Motor neuron (in vitro differentiated cells): Measurements from ENCODE around the gene CAMK2B. TPM values are rescaled to one million over a fixed set of nuclear protein-coding genes. Genes with fewer than 3 reads are reported as not detected.

Experiments
- ATAC-seq, 8 experiments: fragments of 200-7000 bp; cut with Tn5 transposase; replicated peaks in 6 of 8; 2 replicates each; pipeline ENCODE4 v1.8.0; 2021; ENCODE audit warnings: mild to moderate bottlenecking in 8 of 8, moderate library complexity in 8 of 8
- H3K27ac ChIP-seq, 2 donors: fragments of 250-450 bp; sonication (Bioruptor Pico); 2 replicates each; pipeline ENCODE4 v1.9.0; 2021; ENCODE audit warnings: antibody characterized with exemption in 2 of 2, mild to moderate bottlenecking in 2 of 2, moderate library complexity in 1 of 2
- H3K4me1 ChIP-seq, 2 donors: fragments of 250-450 bp; sonication (Bioruptor Pico); replicated peaks in 1 of 2; 2 replicates each; pipeline ENCODE4 v1.6.1; 2021; ENCODE audit warnings: antibody characterized with exemption in 2 of 2, mild to moderate bottlenecking in 2 of 2, moderate library complexity in 1 of 2
- H3K4me3 ChIP-seq, 5 donors: fragments of 250-450 bp; sonication (Bioruptor Pico); 2 replicates each; pipeline ENCODE4 v1.9.0; 2021; ENCODE audit warnings: antibody characterized with exemption in 5 of 5, mild to moderate bottlenecking in 5 of 5, moderate library complexity in 4 of 5
- WGBS, 10 experiments: fragments of 450-650 bp; shearing (Covaris generic); methylation state at CpG; one replicate each; pipeline ENCODE4 v1.0.0; 2022; 5-methylcytosine and 5-hydroxymethylcytosine counted together
- in situ Hi-C, 9 experiments: fragments of 400-800 bp; cut with MboI; loops; one replicate each; pipeline ENCODE4 v1.15.0; 2021; ENCODE audit warnings: low sequenced_read_pairs in 9 of 9, low pct_unique_long_range_greater_than_20kb in 2 of 9; ENCODE audit not compliant: unreplicated experiment in 9 of 9
- total RNA-seq, 8 experiments: library from RNA; unstranded; fragments of 300-600 nt; gene quantifications; 2 replicates each; pipeline versions ENCODE4 v1.2.3 to v1.2.4, GENCODE V29; 2022

CAMK2B gene
- total RNA-seq, 8 experiments from 2014 or later, result 2.2 to 23.4 (median 9.9) TPM

- WGBS, 10 experiments, result 55 to 85% (median 71%) methylated on average over 1 to 7 of the region's 7 CpGs; no CpG with 5 or more reads in 1 of the 10 experiments
- Histone ChIP-seq H3K27ac (no peak overlapping the region), H3K4me3 (no peak overlapping the region), H3K4me1 (peaks cover 0 to 8% of the 10 kb centered on the region in 2 donors)
- in situ Hi-C loops, result loop anchor here in 1 of 9 experiments (10.0 kb wide), 1 partner anchor 73 kb away; the partner anchor contains the start of gene POLD2
- ATAC-seq, result no peak
These were observed 127.9 kb downstream of the CAMK2B start for GRCh38 chr7:44197474-44197873.

DNA sequence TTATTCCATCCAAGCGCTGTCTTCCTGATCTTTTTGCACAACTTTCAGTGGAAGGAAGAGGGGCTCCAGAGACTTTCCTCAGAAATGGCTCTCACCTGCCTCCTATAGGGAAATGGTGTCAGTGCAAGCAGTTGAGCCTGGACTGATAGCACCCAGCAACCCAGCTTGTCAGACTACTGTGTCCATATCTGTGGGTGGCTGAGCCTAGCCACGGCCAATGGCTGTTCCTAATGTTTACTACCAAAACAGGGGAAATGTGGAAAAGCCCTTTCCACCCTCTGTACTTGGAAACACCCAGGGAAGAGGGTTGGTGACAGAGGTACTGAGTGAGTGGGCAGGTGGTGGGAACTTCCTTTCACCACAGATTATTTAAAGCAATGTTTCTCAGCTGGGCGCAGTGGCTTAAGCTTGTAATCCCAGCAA lies 128.9 kb downstream of the CAMK2B start:
- in situ Hi-C loops, result loop anchor here in 1 of 9 experiments (10.0 kb wide), 1 partner anchor 72 kb away; the partner anchor contains the start of gene POLD2
- 10 to 63% (median 37%) methylated on average over 1 to 3 of the region's 3 CpGs; no CpG with 5 or more reads in 4 of the 10 experiments for WGBS, 10 experiments
- no peak overlapping the region for H3K4me3 ChIP-seq
- no peak overlapping the region for H3K27ac ChIP-seq
- peak in 4 of 8 experiments; percentile 21 to 51 (median 36) for ATAC-seq
- no peaks in the 10 kb centered on the region for H3K4me1 ChIP-seq

- WGBS, 10 experiments, result 0 to 89% (median 35%) methylated on average over 1 of the region's 1 CpG; no CpG with 5 or more reads in 4 of the 10 experiments
- Histone ChIP-seq H3K4me1 (no peaks in the 10 kb centered on the region), H3K27ac (no peak overlapping the region), H3K4me3 (no peak overlapping the region)
- peak in 1 of 8 experiments; percentile 11 for ATAC-seq
- in situ Hi-C loops, result loop anchor here in 1 of 9 experiments (10.0 kb wide), 1 partner anchor 71 kb away; the partner anchor contains the start of gene POLD2
These were observed 129.5 kb downstream of the CAMK2B start for GRCh38 chr7:44195889-44196288.

DNA sequence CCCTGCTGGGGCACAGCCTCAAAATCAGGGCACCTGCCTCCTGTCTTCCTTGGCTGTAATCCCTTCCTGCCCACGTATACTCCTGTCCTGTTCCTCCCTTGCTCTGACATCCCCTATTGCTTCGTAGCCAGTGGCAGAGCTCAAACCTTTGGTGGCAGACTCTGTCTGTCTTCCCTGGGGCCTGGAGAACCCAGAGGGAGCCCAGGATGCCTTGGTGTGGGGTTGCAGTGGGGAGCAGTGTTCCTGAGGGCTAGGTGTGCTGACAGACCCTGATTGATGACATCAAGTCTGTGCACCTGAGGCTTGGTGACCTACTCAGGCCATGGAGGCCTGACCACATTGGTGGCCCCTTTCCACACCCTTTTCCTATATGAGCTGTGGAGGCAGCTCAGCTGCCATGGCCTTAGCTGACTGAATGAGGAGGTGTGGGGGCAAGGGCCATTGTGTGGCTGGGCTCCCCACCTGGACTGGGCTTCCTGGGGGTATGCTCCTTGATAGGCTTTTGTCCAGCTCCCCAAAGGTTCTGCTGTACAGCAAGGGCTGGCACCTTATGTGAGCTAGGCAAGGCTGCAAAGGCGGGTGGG lies 130.7 kb downstream of the CAMK2B start:
- no peak overlapping the region for H3K27ac ChIP-seq
- in situ Hi-C loops, result loop anchor here in 1 of 9 experiments (10.0 kb wide), 1 partner anchor 70 kb away; the partner anchor contains the start of gene POLD2
- H3K4me3 ChIP-seq, result no peak overlapping the region
- WGBS, 10 experiments, result 29 to 92% (median 67%) methylated on average over 1 to 2 of the region's 3 CpGs; no CpG with 5 or more reads in 5 of the 10 experiments
- no peak for ATAC-seq
- peaks cover 2 to 3% of the 10 kb centered on the region in 2 donors for H3K4me1 ChIP-seq

GRCh38 chr7:44194069-44194468 lies 131.3 kb downstream of the CAMK2B start:
- in situ Hi-C loops, result loop anchor here in 1 of 9 experiments (10.0 kb wide), 1 partner anchor 69 kb away; the partner anchor contains the start of gene POLD2
- H3K27ac ChIP-seq, result no peak overlapping the region
- peak in 4 of 8 experiments; percentile 10 to 77 (median 48) for ATAC-seq
- peaks cover 8 to 9% of the 10 kb centered on the region in 2 donors for H3K4me1 ChIP-seq
- 50 to 100% (median 86%) methylated on average over 1 to 2 of the region's 2 CpGs; no CpG with 5 or more reads in 6 of the 10 experiments for WGBS, 10 experiments
- H3K4me3 ChIP-seq, result no peak overlapping the region

GRCh38 chr7:44193011-44193802 lies 132.2 kb downstream of the CAMK2B start:
- 71 to 100% (median 82%) methylated on average over 1 to 3 of the region's 7 CpGs; no CpG with 5 or more reads in 6 of the 10 experiments for WGBS, 10 experiments
- ATAC-seq, result peak in 1 of 8 experiments; percentile 14
- in situ Hi-C loops, result loop anchor here in 1 of 9 experiments (10.0 kb wide), 1 partner anchor 68 kb away; the partner anchor contains the start of gene POLD2
- no peak overlapping the region for H3K4me3 ChIP-seq
- peaks cover 15 to 17% of the 10 kb centered on the region in 2 donors for H3K4me1 ChIP-seq
- H3K27ac ChIP-seq, result no peak overlapping the region

DNA sequence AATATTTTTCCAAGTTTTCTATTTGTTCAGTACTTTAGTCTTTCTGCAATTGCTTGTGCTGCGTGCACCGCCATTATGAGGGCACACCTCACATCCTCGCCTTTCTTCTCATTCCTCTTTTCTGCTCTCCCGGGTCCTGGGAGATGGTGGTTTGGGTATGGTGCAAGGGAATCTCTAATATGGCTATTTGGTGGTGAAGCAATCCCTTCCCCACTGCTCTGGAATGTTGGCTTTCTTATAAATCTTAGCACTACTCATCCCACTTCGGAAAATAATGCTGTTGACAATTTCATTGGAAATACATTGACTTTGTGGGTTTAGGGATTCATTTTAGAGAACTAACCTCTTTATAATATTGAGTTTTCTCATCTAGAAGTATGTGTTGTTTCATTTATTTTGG lies 134.2 kb downstream of the CAMK2B start:
- no peak overlapping the region for H3K4me3 ChIP-seq
- H3K27ac ChIP-seq, result no peak overlapping the region
- ATAC-seq, result no peak
- in situ Hi-C loops, result loop anchor here in 1 of 9 experiments (10.0 kb wide), 1 partner anchor 66 kb away; the partner anchor contains the start of gene POLD2
- WGBS, 10 experiments, result 20 to 93% (median 89%) methylated on average over 3 to 5 of the region's 5 CpGs; no CpG with 5 or more reads in 1 of the 10 experiments
- peaks cover 15 to 21% of the 10 kb centered on the region in 2 donors for H3K4me1 ChIP-seq

DNA sequence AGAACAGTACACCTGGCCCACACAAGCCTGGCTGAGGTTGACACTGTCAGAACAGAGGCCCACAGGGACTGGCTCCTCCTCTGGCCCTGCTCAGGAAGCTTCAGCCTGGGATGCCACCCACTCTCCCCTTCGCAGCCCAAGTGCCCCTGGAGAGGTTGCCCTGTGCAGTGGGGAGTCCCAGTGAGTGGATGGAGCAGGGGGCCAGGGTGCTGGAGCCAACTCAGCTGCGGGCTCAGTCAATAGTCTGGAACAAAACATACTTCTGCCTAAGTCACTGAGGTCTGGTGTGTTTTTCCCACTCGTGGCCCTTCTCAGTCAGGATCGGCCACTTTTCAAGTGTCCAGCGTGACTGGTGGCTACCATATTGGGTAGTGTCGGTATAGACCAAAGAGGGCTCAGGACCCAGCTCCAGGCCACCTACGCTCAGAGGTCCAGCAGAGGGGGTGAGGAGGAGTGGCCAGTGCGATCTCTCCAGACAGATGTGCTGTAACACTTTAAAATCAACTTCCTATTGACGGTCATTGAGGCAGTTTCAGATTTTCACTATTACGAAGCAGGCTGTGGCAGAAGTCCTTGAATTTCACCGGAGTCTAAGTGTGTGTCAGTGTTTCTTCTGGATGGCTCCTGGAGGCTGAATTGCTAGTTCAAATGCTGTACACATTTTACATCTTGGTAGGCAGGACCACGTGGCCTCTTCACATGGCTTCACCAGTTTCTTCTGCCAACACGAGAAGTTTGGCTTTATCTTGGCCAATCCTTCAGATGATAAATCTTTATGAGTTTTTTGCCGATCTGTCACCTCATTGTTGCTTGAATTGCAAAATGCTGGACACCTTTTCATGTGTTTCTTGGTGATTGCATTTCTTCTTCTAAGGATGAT lies 135.2 kb downstream of the CAMK2B start:
- in situ Hi-C loops, result loop anchor here in 1 of 9 experiments (10.0 kb wide), 1 partner anchor 65 kb away; the partner anchor contains the start of gene POLD2
- ATAC-seq, result no peak

DNA sequence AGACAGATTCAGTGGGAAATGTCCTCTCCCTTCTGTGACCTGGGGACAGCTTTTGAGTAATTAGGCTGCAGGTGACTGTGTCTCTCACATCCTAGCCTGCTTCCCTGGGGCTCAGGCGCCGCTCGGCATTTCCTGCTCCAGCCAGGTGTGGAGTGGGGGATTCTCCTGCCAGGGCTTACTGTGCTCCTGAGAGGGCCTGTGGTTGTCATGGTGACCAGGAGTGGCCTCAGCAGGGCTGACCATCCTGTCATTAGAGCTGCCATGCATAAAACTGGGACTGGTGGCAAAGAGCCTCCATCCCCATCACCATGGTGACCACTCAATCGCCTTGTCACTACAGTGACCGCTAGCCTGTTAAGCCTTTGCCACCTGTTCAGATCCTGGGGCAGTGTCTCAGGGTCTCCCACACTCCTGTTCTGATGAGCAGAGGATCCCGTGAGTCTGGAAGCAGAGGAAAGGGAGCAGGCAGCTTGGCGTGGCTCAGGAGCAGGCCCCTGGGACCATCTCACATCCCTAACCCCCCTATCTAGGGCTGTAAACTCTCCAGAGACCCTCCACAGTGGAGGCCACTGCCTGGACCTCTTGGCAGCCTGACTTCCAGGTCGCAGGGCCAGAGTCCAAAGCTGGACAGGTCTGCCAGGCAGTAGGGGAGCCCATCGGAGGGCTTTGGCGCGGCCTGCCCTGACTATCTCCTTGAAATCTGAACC lies 136.0 kb downstream of the CAMK2B start, which contains the start of gene GCK:
TSS of gene GCK (minus strand) at position 154 of the 707 bp plus-strand sequence. CDS start 486 bp downstream, outside the sequence.
- WGBS, 10 experiments, result 70 to 100% (median 86%) methylated on average over 1 to 6 of the region's 11 CpGs; no CpG with 5 or more reads in 5 of the 10 experiments
- Histone ChIP-seq H3K27ac (peak within 1 kb of the TSS; percentile 18 to 34), H3K4me1 (peaks cover 15 to 21% of the 10 kb centered on the region in 2 donors), H3K4me3 (no peak within 1 kb of the TSS)
- peak in 5 of 8 experiments; percentile 83 to 95 (median 87) for ATAC-seq
- in situ Hi-C loops, result no loop called here

More for the DNA sequence above, 135.2 kb downstream of the CAMK2B start:
- Histone ChIP-seq H3K4me1 (peaks cover 15 to 21% of the 10 kb centered on the region in 2 donors), H3K4me3 (no peak overlapping the region), H3K27ac (no peak overlapping the region)
- 39 to 100% (median 87%) methylated on average over 1 to 9 of the region's 14 CpGs for WGBS, 10 experiments

DNA sequence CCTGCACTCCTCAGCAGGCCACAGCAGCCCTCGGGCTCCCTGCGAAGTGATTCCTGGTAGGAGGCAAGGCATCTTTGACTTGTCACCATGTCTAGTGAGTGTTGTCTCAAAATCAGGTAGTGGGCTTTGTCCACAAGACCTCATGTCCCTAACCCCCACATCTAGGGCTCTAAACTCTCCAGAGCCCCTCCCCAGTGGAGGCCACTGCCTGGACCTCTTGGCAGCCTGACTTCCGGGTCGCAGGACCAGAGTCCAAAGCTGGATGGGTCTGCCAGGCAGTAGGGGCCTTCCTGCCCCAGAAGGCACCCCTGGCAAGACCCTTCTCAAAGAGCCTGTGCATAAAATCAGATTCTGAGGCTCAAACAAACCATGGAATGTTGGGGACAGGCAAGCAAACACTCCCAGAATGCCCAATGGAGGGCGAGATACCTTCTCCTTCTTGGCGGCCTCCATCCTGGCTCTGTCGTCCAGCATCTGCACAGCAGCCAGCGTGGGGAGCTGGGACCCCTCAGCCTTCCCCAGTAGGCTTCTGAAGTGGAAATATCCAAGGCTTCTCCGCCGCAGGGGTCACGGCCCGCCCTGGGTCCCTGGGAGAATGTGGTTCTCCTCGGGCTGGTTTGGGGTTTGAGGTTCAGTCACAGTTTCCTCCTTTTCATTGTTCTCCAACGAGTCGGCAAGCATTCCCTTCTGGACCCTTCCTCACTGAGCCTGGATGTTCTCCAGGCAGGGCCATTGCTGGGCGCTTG lies 136.7 kb downstream of the CAMK2B start:
- Histone ChIP-seq H3K4me3 (no peak overlapping the region), H3K4me1 (peaks cover 15 to 21% of the 10 kb centered on the region in 2 donors), H3K27ac (peak overlapping the region; percentile 18 to 34)
- no peak for ATAC-seq
- WGBS, 10 experiments, result 72 to 100% (median 84%) methylated on average over 1 to 9 of the region's 16 CpGs; no CpG with 5 or more reads in 3 of the 10 experiments
- in situ Hi-C loops, result no loop called here
